ENCODE data around the gene TUBGCP4.
A peak's percentile ranks its signal among the peaks of the same experiment; 100 is the strongest.

TUBGCP4 gene

GRCh38 chr15:43402255-43402654 lies 31.4 kb downstream of the TUBGCP4 start:
- FAIRE-seq (no peak), DNase-seq (ENCODE audit: low spot score) (no peak)

- FAIRE-seq (no peak), DNase-seq (ENCODE audit: low spot score) (no peak)
These were observed 32.7 kb downstream of the TUBGCP4 start for GRCh38 chr15:43403616-43404015.

- DNase-seq (ENCODE audit: low spot score), result no peak
- no peak for FAIRE-seq
These were observed 33.2 kb downstream of the TUBGCP4 start for GRCh38 chr15:43404130-43404529.

DNA sequence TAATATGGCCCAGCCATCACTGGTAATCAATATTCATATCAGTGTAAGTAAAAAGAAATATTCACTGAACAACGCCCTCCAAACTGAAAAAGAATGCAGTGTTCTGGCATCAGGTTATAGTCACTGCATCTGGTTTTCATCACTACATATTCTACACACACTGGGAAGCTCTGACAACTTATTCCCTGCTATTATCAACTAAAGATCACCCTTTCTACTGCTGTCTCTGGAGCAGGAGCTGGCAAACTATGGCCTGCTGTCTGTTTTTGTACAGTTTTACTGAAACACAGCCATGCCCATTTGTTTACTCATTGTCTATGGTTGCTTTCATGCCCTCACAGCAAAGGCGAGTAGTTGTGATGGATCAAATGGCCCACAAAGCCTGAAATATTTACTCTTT lies 35.3 kb downstream of the TUBGCP4 start:
- DNase-seq (ENCODE audit: low spot score) (no peak), FAIRE-seq (no peak)

DNA sequence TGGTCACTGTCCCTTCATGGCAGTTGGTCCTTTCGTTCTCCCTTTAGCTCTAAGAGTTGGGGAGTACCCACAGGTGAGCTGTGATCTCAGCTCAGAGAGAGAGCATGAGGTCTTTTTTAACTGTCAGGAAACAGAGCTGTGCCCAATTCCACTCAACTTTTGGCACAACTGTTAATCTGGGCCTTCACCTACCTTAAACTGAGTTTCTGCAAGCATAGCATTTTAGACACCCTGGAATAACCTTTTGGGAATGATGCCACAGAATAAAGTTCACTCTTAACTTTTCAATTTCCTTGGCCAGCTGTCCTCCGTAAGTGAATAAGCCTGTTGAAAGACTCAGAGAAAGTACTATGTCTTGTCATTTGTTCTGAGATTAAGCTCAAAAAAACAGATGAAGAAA lies 35.9 kb downstream of the TUBGCP4 start:
- FAIRE-seq, result no peak
- DNase-seq (ENCODE audit: low spot score), result no peak

GRCh38 chr15:43408789-43409188 lies 37.9 kb downstream of the TUBGCP4 start:
- DNase-seq (ENCODE audit: low spot score) (no peak), FAIRE-seq (no peak)

DNA sequence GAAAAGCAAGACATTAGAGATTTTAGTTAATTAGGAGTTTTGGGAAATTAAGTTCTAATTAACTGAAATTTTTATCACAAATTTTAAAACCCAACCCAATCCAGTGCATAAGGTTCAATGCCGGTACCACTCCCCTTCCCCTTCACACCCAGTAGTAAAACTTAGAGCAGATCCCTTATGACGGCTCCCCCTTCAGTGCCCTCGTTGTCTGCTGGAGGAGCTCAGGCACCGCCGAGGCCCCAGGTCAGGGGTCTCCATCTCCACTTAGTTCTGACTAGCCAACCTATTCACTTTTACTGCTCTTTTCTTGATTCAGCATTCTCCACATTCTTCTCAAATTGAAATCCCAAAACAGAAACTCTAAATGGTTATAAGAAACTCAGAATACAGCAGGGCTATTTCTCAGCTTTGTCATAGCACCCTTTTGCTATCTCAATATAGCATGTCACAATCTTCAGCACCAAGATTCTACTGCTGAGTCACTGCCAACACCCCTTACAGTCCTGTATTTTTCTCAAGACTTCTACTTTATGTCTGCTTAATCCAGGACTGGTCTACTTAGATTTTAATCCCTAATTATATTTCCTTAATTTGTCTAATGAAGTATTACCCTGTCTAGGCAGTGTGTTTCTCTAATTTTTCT lies 39.8 kb downstream of the TUBGCP4 start:
- DNase-seq (ENCODE audit: low spot score), result no peak
- FAIRE-seq, result no peak

GRCh38 chr15:43412096-43412495 lies 41.2 kb downstream of the TUBGCP4 start:
- no peak for FAIRE-seq
- no peak for DNase-seq (ENCODE audit: low spot score)

DNA sequence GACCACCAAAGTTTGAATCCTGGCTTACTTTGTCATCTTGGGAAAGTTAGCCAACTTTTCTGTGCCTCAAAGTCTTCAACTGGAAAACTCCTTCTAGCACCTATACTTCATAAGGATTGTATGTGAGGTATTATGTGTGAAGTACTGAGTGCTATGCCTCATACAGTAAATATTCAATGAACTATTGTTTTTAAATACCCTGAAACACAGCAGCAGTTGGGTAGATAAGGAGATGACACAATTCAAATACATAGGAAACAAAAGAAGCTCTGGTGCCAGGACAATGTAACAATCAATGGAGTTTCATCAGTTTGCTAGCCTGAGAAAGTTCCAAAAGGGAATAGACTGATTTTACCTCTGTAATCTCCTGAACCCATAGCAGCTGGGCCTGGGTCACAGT lies 43.3 kb downstream of the TUBGCP4 start:
- FAIRE-seq (no peak), DNase-seq (ENCODE audit: low spot score) (no peak)

DNA sequence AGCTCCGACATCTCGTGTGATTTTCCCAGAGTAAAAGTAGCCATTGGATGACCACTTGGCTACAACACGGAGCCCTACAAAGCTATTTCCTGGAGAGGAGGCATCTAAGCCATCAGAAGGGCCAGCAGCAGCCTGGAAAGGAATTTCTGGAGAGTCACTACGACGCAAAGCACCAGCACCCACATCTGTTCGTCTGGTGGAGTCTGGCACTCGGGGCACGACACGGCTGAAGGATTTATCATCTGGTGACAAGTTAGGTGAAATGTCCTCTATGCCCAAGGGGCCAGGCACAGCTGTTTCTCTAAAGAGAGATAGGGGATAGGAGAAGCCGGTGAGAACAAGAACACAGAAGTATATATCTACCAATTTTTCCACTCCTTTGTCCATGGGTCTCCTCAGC lies 49.5 kb downstream of the TUBGCP4 start:
- FAIRE-seq (no peak), DNase-seq (ENCODE audit: low spot score) (no peak)

DNA sequence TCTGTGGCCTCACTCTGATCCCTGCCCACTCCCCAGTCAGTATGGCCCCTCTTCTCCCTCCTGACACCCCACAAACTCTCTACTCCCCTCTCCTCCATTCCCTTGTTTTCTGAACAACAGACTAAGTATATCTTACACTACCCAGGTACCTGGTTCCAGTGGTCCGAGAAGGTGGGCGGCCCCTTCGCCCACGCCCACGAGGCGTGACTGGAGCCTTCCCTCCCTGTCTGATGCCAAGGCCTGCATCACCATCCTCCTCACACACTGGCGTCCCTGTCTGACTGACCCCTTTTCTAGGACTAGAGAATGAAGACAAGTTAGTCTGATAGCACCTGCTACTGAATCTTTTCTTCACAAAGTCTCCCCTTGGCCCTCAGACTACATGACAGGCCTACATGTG lies 50.0 kb downstream of the TUBGCP4 start:
- DNase-seq (ENCODE audit: low spot score), result no peak
- FAIRE-seq, result no peak

GRCh38 chr15:43423793-43424192 lies 52.9 kb downstream of the TUBGCP4 start:
- FAIRE-seq, result no peak

DNA sequence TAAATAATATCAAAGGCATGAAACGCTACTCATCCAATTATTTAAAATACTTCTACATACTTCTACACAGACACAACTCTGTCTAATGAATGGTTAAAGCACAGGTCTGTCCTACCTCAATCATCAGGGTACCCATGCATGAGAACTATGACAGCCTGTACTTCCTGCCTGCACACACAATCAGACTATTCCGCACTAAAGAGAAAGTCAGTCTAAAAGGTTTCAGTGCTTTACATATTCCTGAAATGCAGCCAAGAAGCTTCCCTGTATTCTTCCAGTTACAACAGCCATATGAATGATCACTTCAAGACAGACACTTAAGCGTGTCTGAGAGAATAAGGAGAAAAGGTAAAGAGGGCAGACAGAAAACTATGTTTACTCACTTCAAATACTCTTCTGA lies 58.8 kb downstream of the TUBGCP4 start:
- DNase-seq (ENCODE audit: low spot score), result no peak
- FAIRE-seq, result no peak

More at GRCh38 chr15:43423793-43424192, 52.9 kb downstream of the TUBGCP4 start:
- peak; percentile 29 for DNase-seq (ENCODE audit: low spot score)

- FAIRE-seq, result no peak
These were observed 62.3 kb downstream of the TUBGCP4 start for GRCh38 chr15:43433165-43433564.

DNA sequence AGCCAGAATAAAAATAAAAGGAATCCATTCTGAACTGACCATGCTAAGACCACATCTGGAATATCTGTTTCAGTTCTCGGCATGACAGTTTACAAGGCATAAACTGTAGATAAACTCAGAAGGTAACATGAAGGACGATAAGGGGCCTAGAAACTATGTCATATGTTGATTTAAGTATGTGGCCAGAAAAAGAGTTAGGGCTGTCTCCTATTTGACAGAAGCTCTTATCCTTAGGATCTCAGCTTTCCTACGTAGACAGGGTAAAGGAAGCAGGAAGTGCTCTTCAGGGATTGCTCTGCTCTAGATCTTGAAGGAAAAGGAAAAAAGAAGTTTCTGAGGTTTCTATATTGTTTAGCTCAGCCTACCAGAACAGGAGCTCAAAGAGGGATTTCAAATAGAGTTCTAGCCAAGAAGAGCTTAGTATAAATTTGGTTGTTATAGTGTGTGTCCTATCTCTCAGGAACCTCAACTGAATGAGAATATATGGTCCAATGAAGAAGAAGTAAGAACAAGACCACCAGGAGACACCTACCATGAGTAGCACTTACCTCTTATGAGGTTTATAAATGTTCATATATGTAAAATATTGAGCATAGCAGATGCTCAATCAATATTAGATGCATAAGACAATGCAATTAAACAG lies 62.9 kb downstream of the TUBGCP4 start:
- FAIRE-seq, result no peak

More at GRCh38 chr15:43433165-43433564, 62.3 kb downstream of the TUBGCP4 start:
- no peak for DNase-seq (ENCODE audit: low spot score)

DNA sequence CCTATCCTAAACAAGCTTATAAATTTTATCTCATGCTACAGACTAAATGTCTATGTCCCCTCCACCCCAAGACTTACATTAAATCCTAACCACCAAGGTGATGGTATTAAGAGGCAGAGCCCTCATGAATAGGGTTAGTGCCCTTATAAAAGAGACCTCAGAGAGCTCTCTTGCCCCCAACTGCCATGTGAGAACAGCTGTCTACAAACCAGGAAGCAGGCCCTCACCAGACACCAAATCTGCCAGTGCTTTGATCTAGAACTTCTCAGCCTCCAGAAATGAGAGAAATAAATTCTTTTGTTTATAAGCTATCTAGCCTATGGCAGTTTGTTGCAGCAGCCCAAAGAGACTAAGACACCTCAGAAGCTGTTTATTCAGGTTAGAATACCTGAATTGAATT lies 63.5 kb downstream of the TUBGCP4 start:
- no peak for DNase-seq (ENCODE audit: low spot score)
- FAIRE-seq, result no peak

More for the DNA sequence above, 62.9 kb downstream of the TUBGCP4 start:
- DNase-seq (ENCODE audit: low spot score), result no peak

- DNase-seq (ENCODE audit: low spot score), result no peak
- no peak for FAIRE-seq
These were observed 65.5 kb downstream of the TUBGCP4 start for GRCh38 chr15:43436395-43436794.

DNA sequence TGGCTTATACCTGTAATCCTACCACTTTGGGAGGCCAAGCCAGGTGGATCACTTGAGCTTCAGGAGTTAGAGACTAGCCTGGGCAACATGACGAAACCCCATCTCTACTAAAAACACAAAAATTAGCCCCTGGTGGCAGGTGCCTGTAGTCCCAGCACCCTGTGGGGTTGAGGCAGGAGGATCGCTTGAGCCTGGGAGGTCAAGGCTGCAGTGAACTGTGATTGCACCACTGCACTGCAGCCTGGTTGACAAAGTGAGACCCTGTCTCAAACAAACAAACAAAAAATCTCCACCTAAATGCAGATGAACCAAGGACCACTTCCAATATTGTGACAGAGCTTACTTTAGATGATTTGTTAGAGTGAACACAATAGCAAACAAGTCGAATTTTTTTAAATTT lies 68.4 kb downstream of the TUBGCP4 start:
- FAIRE-seq (no peak), DNase-seq (ENCODE audit: low spot score) (no peak)

- DNase-seq (ENCODE audit: low spot score) (peak; percentile 93), FAIRE-seq (peak; percentile 93)
These were observed 69.9 kb downstream of the TUBGCP4 start for GRCh38 chr15:43440721-43441281.

DNA sequence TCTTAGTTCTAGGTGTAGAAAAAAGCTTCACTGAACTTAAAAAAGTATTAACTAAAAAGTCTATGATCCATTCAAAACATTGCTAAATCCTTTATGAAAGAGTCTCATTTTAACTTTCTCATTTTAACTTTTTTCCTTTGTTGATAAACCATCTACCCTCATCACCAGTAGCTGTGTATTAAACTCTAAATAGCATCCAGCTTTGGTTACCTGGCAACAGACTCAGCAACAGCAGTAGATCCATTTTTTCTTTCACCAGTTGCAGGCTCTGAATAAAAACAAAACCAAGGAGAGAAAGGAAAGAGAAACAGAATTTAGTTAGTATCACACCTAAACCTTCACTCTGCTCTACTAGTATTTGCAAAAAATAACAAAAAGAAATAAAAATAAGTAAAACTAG lies 70.4 kb downstream of the TUBGCP4 start:
- DNase-seq (ENCODE audit: low spot score), result peak; percentile 57
- FAIRE-seq, result no peak

DNA sequence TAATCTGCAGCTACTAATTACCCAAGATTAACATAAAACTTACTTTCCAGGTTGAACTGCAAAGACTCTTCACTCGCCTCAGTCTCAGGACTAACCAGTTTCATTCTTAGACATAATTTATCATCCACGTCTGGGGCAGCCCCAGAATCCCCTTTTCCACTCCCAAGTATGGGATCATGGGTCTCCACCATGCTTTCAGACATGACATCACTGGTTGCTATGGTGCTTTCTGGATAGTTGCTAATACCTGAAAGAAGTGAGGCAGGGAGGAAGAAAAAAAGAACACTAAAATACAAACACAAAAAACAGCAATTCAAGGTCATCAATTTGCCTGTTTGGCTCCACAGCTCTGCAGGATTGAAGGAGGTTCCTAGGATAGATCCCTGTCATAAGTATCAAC lies 75.4 kb downstream of the TUBGCP4 start:
- FAIRE-seq, result no peak

DNA sequence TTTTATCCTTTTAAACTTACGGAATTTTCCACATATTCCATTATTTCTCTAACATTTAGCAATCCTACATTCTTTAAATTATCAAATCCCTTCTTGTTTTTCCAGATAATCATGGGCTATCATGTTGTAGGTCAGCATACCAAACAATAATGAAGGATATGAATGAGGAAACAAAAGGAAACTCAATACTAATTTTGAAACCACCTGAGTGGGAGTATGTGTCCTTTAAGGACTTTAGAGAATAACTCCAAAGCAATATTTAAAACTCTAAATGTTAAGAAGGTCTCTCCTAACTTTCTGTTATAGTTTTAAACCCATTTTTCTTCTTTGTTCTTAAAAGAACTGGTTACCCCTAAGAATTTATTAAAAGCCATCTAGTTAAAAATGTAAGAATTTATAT lies 79.1 kb downstream of the TUBGCP4 start:
- FAIRE-seq (no peak), DNase-seq (ENCODE audit: low spot score) (no peak)

More for the DNA sequence above, 75.4 kb downstream of the TUBGCP4 start:
- DNase-seq (ENCODE audit: low spot score), result no peak
